Hepatocyte (in vitro differentiated cells): ENCODE measurements around the gene NADSYN1.

Source experiments
- CTCF ChIP-seq: fragments of 200-600 bp; sonication (generic); IDR thresholded peaks from 2 replicates; pipeline ENCODE4 v1.5.1; 2016; ENCODE audit warnings: antibody characterized with exemption, mild to moderate bottlenecking; ENCODE audit not compliant: poor library complexity
- EZH2 ChIP-seq: fragments of 200-600 bp; sonication (generic); IDR thresholded peaks from 2 replicates; pipeline ENCODE4 v1.6.1; 2016; ENCODE audit warnings: antibody characterized with exemption, mild to moderate bottlenecking, borderline replicate concordance
- EZH2phosphoT487 ChIP-seq: fragments of 200-600 bp; sonication (generic); IDR thresholded peaks from one replicate; pipeline ENCODE4 v1.6.1; 2018; ENCODE audit warnings: antibody characterized with exemption, mild to moderate bottlenecking, low read depth, moderate library complexity; ENCODE audit not compliant: unreplicated experiment, severe bottlenecking

GRCh38 chr11:71472941-71473792 is 20.2 kb downstream of the NADSYN1 start:
- TF ChIP-seq CTCF, result no peak
- TF ChIP-seq EZH2, result no peak
- TF ChIP-seq EZH2phosphoT487, result no peak
